HG03354 (cell line): ENCODE data around the gene ARID5B.

Source experiments
- ATAC-seq: cut with Tn5 transposase; IDR thresholded peaks from one replicate; pipeline ENCODE4 v1.9.1; 2021; ENCODE audit warnings: mild to moderate bottlenecking; ENCODE audit not compliant: unreplicated experiment, poor library complexity, severe bottlenecking

Gene ARID5B

GRCh38 chr10:61929555-61929954 lies 28.1 kb downstream of the ARID5B start:
- no peak for ATAC-seq

GRCh38 chr10:61931620-61932332 lies 30.3 kb downstream of the ARID5B start:
- no peak for ATAC-seq

- ATAC-seq = no peak
These were observed 32.5 kb downstream of the ARID5B start for GRCh38 chr10:61933859-61934555.

GRCh38 chr10:61935077-61935476 lies 33.6 kb downstream of the ARID5B start:
- ATAC-seq = no peak

GRCh38 chr10:61936770-61937169 lies 35.3 kb downstream of the ARID5B start:
- no peak for ATAC-seq

GRCh38 chr10:61937631-61938351 lies 36.3 kb downstream of the ARID5B start:
- no peak for ATAC-seq

- no peak for ATAC-seq
These were observed 38.4 kb downstream of the ARID5B start for GRCh38 chr10:61939902-61940301.

- no peak for ATAC-seq
These were observed 39.7 kb downstream of the ARID5B start for GRCh38 chr10:61941202-61941681.

GRCh38 chr10:61942604-61943461 lies 41.3 kb downstream of the ARID5B start:
- ATAC-seq = no peak

- peak; percentile 53 for ATAC-seq
These were observed 42.3 kb downstream of the ARID5B start for GRCh38 chr10:61943674-61944378.

GRCh38 chr10:61944410-61945147 lies 43.1 kb downstream of the ARID5B start:
- ATAC-seq = no peak

- ATAC-seq = no peak
These were observed 48.2 kb downstream of the ARID5B start for GRCh38 chr10:61949687-61950086.

- no peak for ATAC-seq
These were observed 49.1 kb downstream of the ARID5B start for GRCh38 chr10:61950449-61951143.

- no peak for ATAC-seq
These were observed 49.6 kb downstream of the ARID5B start for GRCh38 chr10:61951144-61951483.

- no peak for ATAC-seq
These were observed 50.7 kb downstream of the ARID5B start for GRCh38 chr10:61952028-61952674.

- ATAC-seq = no peak
These were observed 51.7 kb downstream of the ARID5B start for GRCh38 chr10:61953183-61953582.

- no peak for ATAC-seq
These were observed 56.3 kb downstream of the ARID5B start for GRCh38 chr10:61957806-61958205.

- no peak for ATAC-seq
These were observed 56.8 kb downstream of the ARID5B start for GRCh38 chr10:61958311-61958710.
